ENCODE results near the gene HMGCL. TPM values are rescaled to one million over a fixed set of nuclear protein-coding genes. Genes with fewer than 3 reads are reported as not detected.

HMGCL gene
- total and polyA plus RNA-seq, 2 donors from 2014 or later: 51.5 to 205 TPM

DNA sequence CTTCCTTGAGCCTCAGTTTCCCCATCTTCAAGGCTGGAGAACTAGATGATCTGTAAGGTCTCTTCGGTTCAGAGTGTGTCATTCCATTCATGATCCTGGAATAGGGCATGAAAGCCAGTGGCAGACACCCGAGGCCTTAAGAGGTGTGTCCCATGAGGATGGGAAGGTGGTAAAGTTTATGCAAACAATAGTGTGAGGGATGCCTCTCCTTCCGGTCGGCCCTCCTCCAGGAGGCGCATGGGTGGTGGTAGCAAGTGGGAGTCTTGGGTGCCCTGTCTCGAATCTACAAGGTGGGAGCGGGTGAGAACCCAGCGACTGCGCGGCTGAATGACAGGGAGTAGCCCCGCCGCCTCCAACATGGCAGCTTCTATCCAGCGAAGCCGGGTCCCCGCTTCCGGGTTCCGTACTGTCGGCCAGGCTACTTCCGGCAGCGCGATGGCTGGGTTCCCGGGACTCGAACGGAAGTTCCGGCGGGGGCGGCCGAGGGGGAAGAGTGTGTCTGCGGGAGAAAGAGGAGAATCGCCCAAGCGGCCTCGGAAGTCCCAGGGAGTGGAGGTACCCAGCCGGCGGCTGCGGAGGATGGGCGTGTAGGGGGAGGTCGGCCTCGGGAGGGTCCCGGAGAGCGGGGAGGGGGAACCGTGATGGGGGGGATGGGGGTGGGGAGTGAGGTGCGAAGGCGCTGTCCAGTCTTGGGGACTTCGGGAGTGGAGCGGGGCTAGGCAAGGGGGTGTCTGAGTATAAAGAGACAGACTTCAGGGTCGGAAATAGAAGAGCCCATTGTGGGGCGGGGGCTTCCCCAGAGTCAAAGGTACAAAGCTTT, 34.3 kb downstream of the HMGCL start, which contains the start of gene LYPLA2:
Gene LYPLA2, plus strand, starts transcription at position 450 of the 820 bp plus-strand sequence. CDS start 1,538 bp downstream, outside the sequence.
- TF ChIP-seq, protein P1, sequence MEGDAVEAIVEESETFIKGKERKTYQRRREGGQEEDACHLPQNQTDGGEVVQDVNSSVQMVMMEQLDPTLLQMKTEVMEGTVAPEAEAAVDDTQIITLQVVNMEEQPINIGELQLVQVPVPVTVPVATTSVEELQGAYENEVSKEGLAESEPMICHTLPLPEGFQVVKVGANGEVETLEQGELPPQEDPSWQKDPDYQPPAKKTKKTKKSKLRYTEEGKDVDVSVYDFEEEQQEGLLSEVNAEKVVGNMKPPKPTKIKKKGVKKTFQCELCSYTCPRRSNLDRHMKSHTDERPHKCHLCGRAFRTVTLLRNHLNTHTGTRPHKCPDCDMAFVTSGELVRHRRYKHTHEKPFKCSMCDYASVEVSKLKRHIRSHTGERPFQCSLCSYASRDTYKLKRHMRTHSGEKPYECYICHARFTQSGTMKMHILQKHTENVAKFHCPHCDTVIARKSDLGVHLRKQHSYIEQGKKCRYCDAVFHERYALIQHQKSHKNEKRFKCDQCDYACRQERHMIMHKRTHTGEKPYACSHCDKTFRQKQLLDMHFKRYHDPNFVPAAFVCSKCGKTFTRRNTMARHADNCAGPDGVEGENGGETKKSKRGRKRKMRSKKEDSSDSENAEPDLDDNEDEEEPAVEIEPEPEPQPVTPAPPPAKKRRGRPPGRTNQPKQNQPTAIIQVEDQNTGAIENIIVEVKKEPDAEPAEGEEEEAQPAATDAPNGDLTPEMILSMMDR (IDR thresholded peaks at IDR 0.05; ENCODE audit: borderline replicate concordance, extremely low read depth, insufficient read depth): no peak
- FAIRE-seq: no peak
- Histone ChIP-seq H3K36me3 (ENCODE audit: control insufficient read depth in 2 of 3, insufficient read depth in 3 of 3, low read length in 3 of 3) (peaks cover 3 to 19% (median 11%) of the 10 kb centered on the region in 3 donors), H3K4me3 (ENCODE audit: low read length in 3 of 3) (peak within 1 kb of the TSS; percentile 84 to 94 (median 93)), H3K9me3 (ENCODE audit: control insufficient read depth in 2 of 3, insufficient read depth in 1 of 3, low read length in 3 of 3) (no peaks in the 10 kb centered on the region), H3K27me3 (ENCODE audit: control insufficient read depth, insufficient read depth, low read length) (no peaks in the 10 kb centered on the region), H3K9ac (ENCODE audit: low read length in 3 of 3) (peak within 1 kb of the TSS; percentile 38 to 82 (median 73)), H3K4me1 (ENCODE audit: control insufficient read depth in 2 of 3, insufficient read depth in 2 of 3, low read depth in 1 of 3, low read length in 3 of 3) (peaks cover 0 to 26% (median 5%) of the 10 kb centered on the region in 3 donors), H3K27ac (ENCODE audit: low read depth in 2 of 2, low read length in 2 of 2) (peak within 1 kb of the TSS; percentile 29 to 69)
- peak; percentile 93 to 98 (median 95) for DNase-seq
- intact Hi-C loops (cut with DNase I): no loop called here

DNA sequence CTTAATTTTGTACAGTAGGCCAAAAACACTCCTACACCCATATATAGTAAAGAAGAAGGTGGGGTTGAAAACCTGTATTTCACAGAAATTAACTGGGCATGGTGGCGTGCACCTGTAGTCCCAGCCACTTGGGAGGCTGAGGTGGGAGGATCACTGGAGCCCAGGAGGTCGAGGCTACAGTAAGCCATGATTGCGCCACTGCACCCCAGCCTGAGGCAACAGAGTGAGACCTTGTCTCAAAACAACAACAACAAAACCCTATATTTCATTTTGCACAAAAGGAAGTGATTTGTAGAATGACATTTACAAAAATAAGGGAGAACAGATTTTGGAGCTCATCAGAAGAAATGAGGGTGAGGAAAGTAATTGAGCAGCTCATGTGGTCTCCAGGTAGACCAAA, 36.5 kb downstream of the HMGCL start:
- no peak overlapping the region for H3K4me3 ChIP-seq (ENCODE audit: low read length in 3 of 3)
- no peaks in the 10 kb centered on the region for H3K27me3 ChIP-seq (ENCODE audit: control insufficient read depth, insufficient read depth, low read length)
- peaks cover 0 to 24% (median 5%) of the 10 kb centered on the region in 3 donors for H3K4me1 ChIP-seq (ENCODE audit: control insufficient read depth in 2 of 3, insufficient read depth in 2 of 3, low read depth in 1 of 3, low read length in 3 of 3)
- H3K27ac ChIP-seq (ENCODE audit: low read depth in 2 of 2, low read length in 2 of 2): no peak overlapping the region
- H3K9me3 ChIP-seq (ENCODE audit: control insufficient read depth in 2 of 3, insufficient read depth in 1 of 3, low read length in 3 of 3): no peaks in the 10 kb centered on the region
- intact Hi-C loops (cut with DNase I): no loop called here
- no peak for FAIRE-seq
- TF ChIP-seq, protein P1 (IDR thresholded peaks at IDR 0.05; ENCODE audit: borderline replicate concordance, extremely low read depth, insufficient read depth): no peak
- DNase-seq: no peak
- H3K36me3 ChIP-seq (ENCODE audit: control insufficient read depth in 2 of 3, insufficient read depth in 3 of 3, low read length in 3 of 3): peaks cover 7 to 23% (median 15%) of the 10 kb centered on the region in 3 donors
- H3K9ac ChIP-seq (ENCODE audit: low read length in 3 of 3): no peak overlapping the region

DNA sequence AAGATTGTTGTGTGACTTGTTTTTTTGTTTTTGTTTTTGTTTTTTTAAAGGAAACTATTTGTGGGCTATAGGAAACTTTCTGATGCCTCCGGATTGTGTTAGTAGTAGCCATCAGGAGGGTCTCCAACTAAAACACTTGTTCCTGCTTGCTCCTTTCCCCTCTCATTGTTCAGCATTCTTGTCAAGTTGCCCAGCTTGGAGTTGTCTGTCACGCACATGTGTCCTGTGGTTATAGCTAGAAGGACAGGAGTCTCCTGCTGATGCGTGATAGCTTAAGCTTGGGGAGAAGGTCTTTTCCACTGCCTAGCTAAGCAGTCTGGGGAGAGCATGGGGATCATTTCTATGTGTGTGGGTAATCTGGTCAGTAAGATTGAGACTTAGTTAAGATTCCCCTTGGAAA, 37.5 kb downstream of the HMGCL start:
- Histone ChIP-seq H3K4me1 (ENCODE audit: control insufficient read depth in 2 of 3, insufficient read depth in 2 of 3, low read depth in 1 of 3, low read length in 3 of 3) (peaks cover 0 to 18% (median 5%) of the 10 kb centered on the region in 3 donors), H3K27me3 (ENCODE audit: control insufficient read depth, insufficient read depth, low read length) (no peaks in the 10 kb centered on the region), H3K4me3 (ENCODE audit: low read length in 3 of 3) (no peak overlapping the region), H3K27ac (ENCODE audit: low read depth in 2 of 2, low read length in 2 of 2) (no peak overlapping the region), H3K9me3 (ENCODE audit: control insufficient read depth in 2 of 3, insufficient read depth in 1 of 3, low read length in 3 of 3) (no peaks in the 10 kb centered on the region), H3K36me3 (ENCODE audit: control insufficient read depth in 2 of 3, insufficient read depth in 3 of 3, low read length in 3 of 3) (peaks cover 7 to 23% (median 15%) of the 10 kb centered on the region in 3 donors), H3K9ac (ENCODE audit: low read length in 3 of 3) (no peak overlapping the region)
- FAIRE-seq (no peak), DNase-seq (no peak)
- intact Hi-C loops (cut with DNase I): no loop called here
- TF ChIP-seq, protein P1 (IDR thresholded peaks at IDR 0.05; ENCODE audit: borderline replicate concordance, extremely low read depth, insufficient read depth): no peak
